HL-60/S4 treated with phorbol 12-myristate 13-acetate at 8.2 ng/mL for 4 days and 3 days (cell line): ENCODE data around the gene MYO1A.

Experiments
- in situ Hi-C: fragments of 300-500 bp; cut with MboI; formaldehyde crosslinking; loops from 2 replicates; pipeline ENCODE4 v1.15.0; 2022; ENCODE audit warnings: low sequenced_read_pairs

The MYO1A gene

DNA sequence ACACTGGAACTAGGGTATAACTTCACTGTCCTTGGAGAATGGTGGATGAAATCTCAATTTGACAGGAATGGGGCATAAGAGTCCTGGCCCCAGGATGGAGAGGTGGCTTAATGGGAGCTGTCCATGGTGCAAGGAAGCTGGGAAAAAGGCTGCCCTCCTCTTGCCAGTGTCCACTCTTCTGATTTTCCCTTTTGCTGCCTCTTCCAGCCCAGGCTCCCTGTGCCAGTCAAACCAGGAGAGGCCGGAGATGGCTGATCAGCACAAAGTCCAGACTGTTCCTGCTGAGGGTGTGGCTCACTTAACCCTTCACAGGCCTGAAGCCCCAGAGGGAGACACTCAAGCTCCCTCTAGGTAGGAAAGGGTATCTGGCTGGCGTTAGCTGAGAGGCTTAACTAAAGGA, at the start of gene MYO1A:
Gene MYO1A, minus strand, starts transcription at position 240 of the 400 bp plus-strand sequence. CDS start 1,806 bp downstream, outside the sequence.
- in situ Hi-C loops, result no loop called here

GRCh38 chr12:57099047-57099714, 49.3 kb upstream of the MYO1A start:
- in situ Hi-C loops, result loop anchor here (25.0 kb wide), 1 partner anchor 363 kb away; the partner anchor contains the start of genes GLI1 and INHBE

DNA sequence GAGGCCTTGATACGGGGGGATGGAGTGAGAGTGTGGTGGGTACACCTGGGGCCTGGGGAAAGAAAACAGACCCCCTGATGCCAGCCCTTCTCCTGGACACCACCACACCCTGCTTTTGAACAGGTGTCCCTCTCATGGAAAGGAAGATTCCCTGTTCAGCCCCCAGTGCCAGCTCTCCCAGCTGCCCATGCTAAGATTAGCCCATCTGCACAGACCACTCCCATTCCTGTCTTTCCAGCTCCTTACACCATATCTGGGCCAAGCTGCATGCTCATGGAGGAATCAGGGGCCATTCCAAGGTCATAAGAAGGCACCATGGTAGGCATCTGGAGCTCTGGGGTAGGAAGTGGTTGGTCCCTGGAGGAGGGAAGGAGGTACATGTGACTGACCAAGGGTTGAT, 48.6 kb upstream of the MYO1A start:
- in situ Hi-C loops, result loop anchor here (25.0 kb wide), 1 partner anchor 364 kb away; the partner anchor contains the start of genes GLI1 and INHBE

DNA sequence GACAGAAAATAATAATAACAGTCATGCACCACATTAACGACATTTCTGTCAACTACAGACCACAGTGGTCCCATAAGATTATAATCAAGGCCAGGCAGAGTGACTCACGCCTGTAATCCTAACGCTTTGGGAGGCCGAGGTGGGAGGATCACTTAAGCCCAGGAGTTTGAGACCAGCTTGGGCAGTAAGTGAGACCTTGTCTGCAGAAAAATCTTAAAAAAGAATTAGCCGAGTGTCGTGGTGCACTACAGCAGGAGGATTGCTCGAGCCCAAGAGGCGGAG, 47.6 kb upstream of the MYO1A start:
- in situ Hi-C loops, result loop anchor here (25.0 kb wide), 1 partner anchor 365 kb away; the partner anchor contains the start of genes GLI1 and INHBE

DNA sequence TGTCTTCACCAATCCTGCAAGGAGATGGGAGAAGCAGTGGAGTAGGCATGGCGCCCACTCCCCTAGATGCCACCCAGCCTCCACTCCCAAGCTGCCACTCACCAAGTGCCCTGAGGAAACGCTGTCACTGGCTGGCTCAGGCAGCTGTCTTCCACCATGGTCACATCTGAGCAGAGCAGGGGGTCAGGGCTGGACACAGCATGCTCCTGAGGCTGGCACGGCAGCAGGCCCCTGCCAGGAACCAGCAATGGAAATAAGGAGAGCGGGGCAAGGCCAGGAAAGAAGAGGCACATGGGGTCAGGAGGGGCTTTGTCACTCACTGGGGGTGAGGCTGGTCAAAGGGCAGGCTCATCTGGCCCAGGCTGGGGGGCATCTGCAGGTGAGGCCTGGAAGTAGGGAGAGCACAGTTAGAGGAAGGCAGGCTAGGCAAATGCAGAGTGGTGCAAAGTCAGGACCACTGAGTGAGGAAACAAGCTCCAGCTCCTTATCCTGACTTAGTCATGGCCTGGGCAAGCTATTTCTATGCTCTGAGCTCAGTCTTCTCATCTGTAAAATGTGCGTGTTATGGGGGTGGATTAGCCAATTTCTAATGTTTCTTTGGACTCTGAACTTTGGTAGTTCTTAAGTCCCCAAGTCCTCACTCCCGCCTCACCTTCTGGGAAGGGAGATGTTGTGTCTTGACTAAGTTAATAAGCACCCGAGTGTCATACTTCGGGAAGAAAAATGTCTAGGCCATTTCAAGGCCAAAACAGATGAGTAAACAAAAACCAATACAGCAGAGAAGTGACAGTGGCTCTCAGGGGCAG, 47.0 kb upstream of the MYO1A start:
- in situ Hi-C loops, result loop anchor here (25.0 kb wide), 1 partner anchor 365 kb away; the partner anchor contains the start of genes GLI1 and INHBE

DNA sequence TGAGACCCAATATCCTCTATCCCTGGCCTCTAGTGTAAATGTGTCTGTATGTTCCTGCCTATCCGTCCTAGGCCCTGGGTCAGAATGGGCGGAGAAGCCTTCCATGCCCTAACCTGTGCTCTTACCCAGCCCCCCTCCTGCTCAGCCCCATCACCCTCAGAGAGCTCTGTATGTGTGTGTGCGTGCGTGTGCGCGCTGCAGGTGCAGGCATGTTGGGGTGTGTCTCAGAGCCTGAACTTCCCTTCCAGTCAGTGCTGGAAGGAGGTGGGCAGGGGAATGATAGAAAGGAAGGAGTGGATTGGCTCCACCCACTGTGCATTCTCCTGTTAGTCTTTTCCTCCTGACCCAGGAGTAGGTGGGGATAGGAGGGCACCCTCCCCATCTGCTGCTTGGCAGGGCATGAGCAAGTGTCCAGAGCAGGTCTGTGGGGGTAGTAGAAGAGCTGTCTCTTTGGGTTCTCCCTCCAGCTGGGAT, 46.2 kb upstream of the MYO1A start:
- in situ Hi-C loops, result loop anchor here (25.0 kb wide), 1 partner anchor 366 kb away; the partner anchor contains the start of genes GLI1 and INHBE

GRCh38 chr12:57095440-57095839, 45.5 kb upstream of the MYO1A start:
- in situ Hi-C loops, result loop anchor here (25.0 kb wide), 1 partner anchor 367 kb away; the partner anchor contains the start of genes GLI1 and INHBE

DNA sequence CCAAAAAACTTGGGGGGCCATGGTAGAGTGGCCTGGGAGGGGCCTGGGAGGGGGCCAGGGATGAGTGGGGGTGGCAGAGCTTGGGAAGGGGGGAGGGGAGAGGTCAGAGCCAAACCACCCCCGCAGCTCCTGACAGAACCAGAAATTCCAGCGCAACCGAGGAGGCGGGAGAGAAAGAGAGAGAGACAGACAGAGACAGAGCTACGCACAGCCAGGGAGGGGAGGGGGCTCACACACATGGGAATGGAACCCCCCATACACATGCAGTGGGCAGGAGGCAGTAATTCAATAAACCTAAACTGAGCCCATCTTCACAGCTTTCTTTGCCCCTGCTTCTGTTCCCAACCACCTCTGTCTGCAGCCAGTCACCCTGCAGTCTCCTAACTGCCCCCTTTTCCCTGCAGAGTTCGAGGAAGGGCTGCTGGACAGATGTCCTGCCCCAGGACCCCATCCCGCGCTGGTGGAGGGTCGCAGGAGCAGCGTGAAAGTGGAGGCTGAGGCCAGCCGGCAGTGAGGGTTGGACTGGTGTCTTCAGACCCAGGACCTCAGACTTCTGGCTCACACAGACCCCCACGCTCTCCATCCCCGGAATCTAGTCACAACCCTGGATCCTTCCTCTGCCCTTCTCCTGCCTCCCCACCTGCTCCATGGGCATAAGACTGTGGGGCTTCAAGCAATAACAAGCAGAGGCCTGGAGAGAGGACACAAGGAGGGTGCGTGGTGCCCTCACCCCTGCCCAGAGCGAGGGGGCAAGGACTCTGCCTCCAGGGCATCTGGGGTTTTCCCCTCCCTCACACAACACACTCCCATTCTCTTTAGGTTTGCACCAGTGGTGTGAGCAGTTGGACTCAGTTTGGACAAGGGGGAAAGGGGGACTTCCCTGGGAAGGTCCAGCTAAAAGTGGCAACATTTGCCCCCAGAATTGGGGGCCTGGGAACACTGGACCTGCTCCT, 44.6 kb upstream of the MYO1A start:
- in situ Hi-C loops, result loop anchor here (25.0 kb wide), 1 partner anchor 368 kb away; the partner anchor contains the start of genes GLI1 and INHBE

GRCh38 chr12:57093415-57094207, 43.7 kb upstream of the MYO1A start:
- in situ Hi-C loops, result loop anchor here (25.0 kb wide), 1 partner anchor 369 kb away; the partner anchor contains the start of genes GLI1 and INHBE

DNA sequence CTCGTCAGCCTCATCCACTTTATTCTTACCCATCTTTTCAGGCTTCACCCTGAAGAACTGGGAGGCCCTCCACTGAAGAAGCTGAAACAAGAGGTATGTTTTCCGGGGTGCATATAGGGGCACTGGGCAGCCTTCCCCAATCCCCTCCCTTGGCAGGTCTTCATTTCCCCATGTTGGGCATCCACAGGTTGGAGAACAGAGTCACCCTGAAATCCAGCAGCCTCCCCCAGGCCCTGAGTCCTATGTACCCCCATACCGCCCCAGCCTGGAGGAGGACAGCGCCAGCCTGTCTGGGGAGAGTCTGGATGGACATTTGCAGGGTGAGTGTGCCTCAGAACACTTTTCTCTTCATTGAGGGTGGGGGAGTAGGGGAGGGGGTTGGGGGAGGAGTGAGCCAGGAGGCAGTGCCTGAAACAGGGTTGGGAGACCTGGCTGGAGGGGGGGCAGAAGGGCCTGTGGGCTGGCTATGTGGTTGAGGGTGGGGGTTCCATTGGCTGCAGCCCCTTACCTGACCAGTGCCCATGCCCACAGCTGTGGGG, 43.0 kb upstream of the MYO1A start:
- in situ Hi-C loops, result loop anchor here (25.0 kb wide), 1 partner anchor 369 kb away; the partner anchor contains the start of genes GLI1 and INHBE

DNA sequence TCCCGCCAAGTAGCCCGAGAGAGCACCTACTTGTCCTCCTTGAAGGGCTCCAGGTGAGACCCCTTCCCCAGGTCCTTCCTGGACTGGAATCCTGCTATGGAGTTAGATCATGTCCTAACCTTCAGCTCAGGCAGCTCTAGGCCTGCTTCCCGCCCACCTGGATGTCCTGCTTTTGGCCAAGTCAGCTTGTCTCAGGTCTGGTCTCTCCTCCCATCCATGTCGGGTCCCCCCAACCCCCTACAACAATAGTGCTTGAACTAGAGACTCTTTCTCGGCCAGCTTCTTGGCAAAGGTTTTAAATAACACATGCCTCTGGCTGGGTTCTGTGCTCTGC, 42.6 kb upstream of the MYO1A start:
- in situ Hi-C loops, result loop anchor here (25.0 kb wide), 1 partner anchor 370 kb away; the partner anchor contains the start of genes GLI1 and INHBE

- in situ Hi-C loops, result loop anchor here (25.0 kb wide), 1 partner anchor 370 kb away; the partner anchor contains the start of genes GLI1 and INHBE
Measured at GRCh38 chr12:57091638-57092528, 42.0 kb upstream of the MYO1A start.

DNA sequence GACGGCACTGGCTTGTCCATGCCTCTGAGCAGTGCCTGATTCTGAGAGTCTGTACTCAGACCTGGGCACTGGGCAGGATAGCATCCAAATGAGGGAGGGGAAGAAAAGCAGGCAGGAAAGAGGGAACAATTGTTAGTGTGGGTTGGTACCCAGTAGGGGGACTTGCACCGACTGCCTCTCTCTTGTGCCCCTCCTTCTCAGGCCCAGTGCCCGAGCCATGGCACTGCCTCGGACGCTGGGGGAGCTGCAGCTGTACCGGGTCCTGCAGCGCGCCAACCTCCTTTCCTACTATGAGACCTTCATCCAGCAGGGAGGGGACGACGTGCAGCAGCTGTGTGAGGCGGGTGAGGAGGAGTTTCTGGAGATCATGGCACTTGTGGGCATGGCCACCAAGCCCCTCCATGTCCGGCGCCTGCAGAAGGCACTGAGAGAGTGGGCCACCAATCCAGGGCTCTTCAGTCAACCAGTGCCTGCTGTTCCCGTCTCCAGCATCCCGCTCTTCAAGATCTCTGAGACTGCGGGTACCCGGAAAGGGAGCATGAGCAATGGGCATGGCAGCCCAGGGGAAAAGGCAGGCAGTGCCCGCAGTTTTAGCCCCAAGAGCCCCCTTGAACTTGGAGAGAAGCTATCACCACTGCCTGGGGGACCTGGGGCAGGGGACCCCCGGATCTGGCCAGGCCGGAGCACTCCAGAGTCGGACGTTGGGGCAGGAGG, 41.2 kb upstream of the MYO1A start:
- in situ Hi-C loops, result loop anchor here (25.0 kb wide), 1 partner anchor 371 kb away; the partner anchor contains the start of genes GLI1 and INHBE

GRCh38 chr12:57090490-57090889, 40.6 kb upstream of the MYO1A start:
- in situ Hi-C loops, result loop anchor here (25.0 kb wide), 1 partner anchor 372 kb away; the partner anchor contains the start of genes GLI1 and INHBE

GRCh38 chr12:57089271-57090245, 39.6 kb upstream of the MYO1A start:
- in situ Hi-C loops, result loop anchor here (25.0 kb wide), 1 partner anchor 373 kb away; the partner anchor contains the start of genes GLI1 and INHBE
